Thyroid gland (tissue), 4 donors: ENCODE results near the gene ARHGAP12. TPM values are rescaled to one million over a fixed set of nuclear protein-coding genes. Genes with fewer than 3 reads are reported as not detected.
"Not testable (repeated sequence)": the region's sequence is repeated elsewhere in the genome, so short reads cannot be mapped to it uniquely, and the experiment has no call there.

ENCODE experiments used
- DNase-seq, 2 donors: peaks; one replicate each; pipeline ENCODE4 v3.0.0-alpha.2; 2019
- H3K27ac ChIP-seq, 3 donors: fragments of 200-600 bp; sonication (generic); 1 replicate in 2 of 3; 2 replicates in 1 of 3; pipeline ENCODE4 v1.5.1; 2016 to 2019; ENCODE audit warnings: mild to moderate bottlenecking in 1 of 3, moderate library complexity in 1 of 3
- H3K27me3 ChIP-seq: fragments of 200-600 bp; sonication (generic); one replicate; pipeline ENCODE4 v1.5.1; 2019
- H3K36me3 ChIP-seq, 2 donors: fragments of 200-600 bp; sonication (generic); one replicate each; pipeline ENCODE4 v1.5.1; 2016 to 2019
- H3K4me1 ChIP-seq, 2 donors: fragments of 200-600 bp; sonication (generic); one replicate each; pipeline ENCODE4 v1.5.1; 2017 to 2019
- H3K4me3 ChIP-seq, 3 donors: fragments of 200-600 bp; sonication (generic); replicated peaks in 1 of 3; 1 replicate in 2 of 3; 2 replicates in 1 of 3; pipeline ENCODE4 v1.5.1; 2016; ENCODE audit warnings: mild to moderate bottlenecking in 1 of 3
- H3K9me3 ChIP-seq: fragments of 200-600 bp; sonication (generic); one replicate; pipeline ENCODE4 v1.5.1; 2017
- POLR2A ChIP-seq, 2 donors: fragments of 450-650 bp; IDR thresholded peaks; one replicate each; pipeline ENCODE4 v1.6.1; 2017; ENCODE audit warnings: antibody characterized with exemption in 2 of 2, mild to moderate bottlenecking in 2 of 2, moderate library complexity in 1 of 2
- WGBS, 2 donors: methylation state at CpG; one replicate each; pipeline ENCODE4 v1.1.5; 2017; 5-methylcytosine and 5-hydroxymethylcytosine counted together
- intact Hi-C: fragments of 100-400 bp; cut with DNase I; formaldehyde crosslinking; loops from one replicate; pipeline ENCODE4 v1.15.1; 2023
- total RNA-seq, 4 donors: library from RNA; depleted of rRNA; stranded (reverse); fragments of >200 nt; gene quantifications; one replicate each; pipeline ENCODE4 v1.2.3, GENCODE V29; 2016
- TF ChIP-seq, protein P1 (sequence below), 6 experiments: fragments of 200-600 bp in 3 of 6; fragments of 450-650 bp in 3 of 6; sonication (generic) in 3 of 6; IDR thresholded peaks; one replicate each; pipeline ENCODE4 v1.5.1; 2016 to 2019; ENCODE audit warnings: antibody characterized with exemption in 6 of 6, mild to moderate bottlenecking in 2 of 6, inconsistent platforms in 1 of 6, moderate library complexity in 1 of 6

Gene ARHGAP12
- total RNA-seq, 4 donors from 2014 or later = 49.9 to 67.6 (median 60.8) TPM

DNA sequence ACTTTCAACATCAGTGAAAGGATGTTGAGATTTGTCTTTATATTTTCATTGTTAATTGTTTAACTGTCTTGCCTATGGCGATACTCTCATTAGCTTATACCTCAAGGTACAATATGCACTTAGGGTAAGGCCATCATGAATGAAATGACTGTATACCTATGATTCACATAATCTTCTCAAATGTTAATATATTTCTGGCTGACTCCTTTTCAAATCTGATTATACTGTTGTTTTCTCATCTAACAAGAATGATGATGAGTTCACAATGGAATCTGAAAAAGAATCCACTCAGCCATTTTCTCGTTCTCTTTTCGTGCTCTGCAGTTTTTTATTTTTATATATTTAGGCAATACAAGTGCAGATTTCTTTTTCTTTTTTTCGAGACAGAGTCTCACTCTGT, 159.1 kb downstream of the ARHGAP12 start:
- Histone ChIP-seq H3K4me1 (no peaks in the 10 kb centered on the region), H3K9me3 (no peaks in the 10 kb centered on the region), H3K27me3 (no peaks in the 10 kb centered on the region), H3K27ac (no peak overlapping the region), H3K36me3 (no peaks in the 10 kb centered on the region), H3K4me3 (no peak overlapping the region)
- intact Hi-C loops = loop anchor here (10.0 kb wide), 1 partner anchor 985 kb away; no protein-coding TSS in a partner anchor
- no peak for TF ChIP-seq POLR2A (IDR thresholded peaks at IDR 0.05)
- TF ChIP-seq, protein P1, sequence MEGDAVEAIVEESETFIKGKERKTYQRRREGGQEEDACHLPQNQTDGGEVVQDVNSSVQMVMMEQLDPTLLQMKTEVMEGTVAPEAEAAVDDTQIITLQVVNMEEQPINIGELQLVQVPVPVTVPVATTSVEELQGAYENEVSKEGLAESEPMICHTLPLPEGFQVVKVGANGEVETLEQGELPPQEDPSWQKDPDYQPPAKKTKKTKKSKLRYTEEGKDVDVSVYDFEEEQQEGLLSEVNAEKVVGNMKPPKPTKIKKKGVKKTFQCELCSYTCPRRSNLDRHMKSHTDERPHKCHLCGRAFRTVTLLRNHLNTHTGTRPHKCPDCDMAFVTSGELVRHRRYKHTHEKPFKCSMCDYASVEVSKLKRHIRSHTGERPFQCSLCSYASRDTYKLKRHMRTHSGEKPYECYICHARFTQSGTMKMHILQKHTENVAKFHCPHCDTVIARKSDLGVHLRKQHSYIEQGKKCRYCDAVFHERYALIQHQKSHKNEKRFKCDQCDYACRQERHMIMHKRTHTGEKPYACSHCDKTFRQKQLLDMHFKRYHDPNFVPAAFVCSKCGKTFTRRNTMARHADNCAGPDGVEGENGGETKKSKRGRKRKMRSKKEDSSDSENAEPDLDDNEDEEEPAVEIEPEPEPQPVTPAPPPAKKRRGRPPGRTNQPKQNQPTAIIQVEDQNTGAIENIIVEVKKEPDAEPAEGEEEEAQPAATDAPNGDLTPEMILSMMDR (IDR thresholded peaks at IDR 0.05) = no peak
- 68 to 91% methylated on average over 4 of the region's 4 CpGs for WGBS, 2 donors
- DNase-seq = no peak

DNA sequence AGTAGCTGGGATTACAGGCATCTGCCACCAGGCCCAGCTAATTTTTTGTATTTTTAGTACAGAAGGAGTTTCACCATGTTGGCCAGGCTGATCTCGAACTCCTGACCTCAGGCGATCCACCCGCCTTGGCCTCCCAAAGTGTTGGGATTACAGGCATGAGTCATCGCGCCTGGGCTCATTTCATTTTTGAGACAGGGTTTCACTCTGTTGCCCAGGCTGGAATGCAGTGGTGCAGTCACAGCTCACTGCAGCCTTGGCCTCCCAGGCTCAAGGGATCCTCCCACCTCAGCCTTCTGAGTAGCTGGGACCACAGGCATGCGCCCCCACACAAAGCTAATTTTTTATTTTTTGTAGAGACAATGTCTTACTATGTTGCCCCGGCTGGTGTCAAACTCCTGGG, 159.7 kb downstream of the ARHGAP12 start:
- H3K36me3 ChIP-seq, H3K4me1 ChIP-seq, DNase-seq, H3K4me3 ChIP-seq, H3K27me3 ChIP-seq, H3K9me3 ChIP-seq, H3K27ac ChIP-seq: not testable (repeated sequence)
- 96 to 99% methylated on average over 7 of the region's 7 CpGs for WGBS, 2 donors
- intact Hi-C loops = loop anchor here (10.0 kb wide), 1 partner anchor 984 kb away; no protein-coding TSS in a partner anchor

DNA sequence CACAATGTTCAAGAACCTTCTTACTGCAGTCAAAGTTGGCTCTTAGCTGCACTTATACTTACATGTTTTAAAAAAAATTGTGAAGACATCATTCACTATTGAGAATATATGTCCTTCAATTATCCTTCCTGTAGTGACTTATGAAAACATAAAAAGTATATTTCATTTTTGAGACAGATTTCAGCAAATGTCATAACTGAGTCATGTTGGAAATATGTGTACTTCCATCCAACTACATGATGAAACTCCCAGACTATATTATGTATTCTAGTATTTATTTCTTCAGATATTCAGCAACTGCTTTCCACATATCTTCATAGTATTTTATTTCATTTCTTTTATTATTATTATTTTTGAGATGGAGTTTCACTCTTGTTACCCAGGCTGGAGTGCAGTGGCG, 160.2 kb downstream of the ARHGAP12 start:
- intact Hi-C loops = loop anchor here (10.0 kb wide), 1 partner anchor 984 kb away; no protein-coding TSS in a partner anchor
- H3K36me3 ChIP-seq = no peaks in the 10 kb centered on the region
- no peaks in the 10 kb centered on the region for H3K27me3 ChIP-seq
- no peak overlapping the region for H3K27ac ChIP-seq
- H3K4me1 ChIP-seq = no peaks in the 10 kb centered on the region
- H3K4me3 ChIP-seq = no peak overlapping the region
- H3K9me3 ChIP-seq = no peaks in the 10 kb centered on the region
- 97 to 100% methylated on average over 1 of the region's 1 CpG for WGBS, 2 donors
- no peak for TF ChIP-seq POLR2A (IDR thresholded peaks at IDR 0.05)
- TF ChIP-seq, protein P1 (IDR thresholded peaks at IDR 0.05) = no peak
- DNase-seq = no peak

DNA sequence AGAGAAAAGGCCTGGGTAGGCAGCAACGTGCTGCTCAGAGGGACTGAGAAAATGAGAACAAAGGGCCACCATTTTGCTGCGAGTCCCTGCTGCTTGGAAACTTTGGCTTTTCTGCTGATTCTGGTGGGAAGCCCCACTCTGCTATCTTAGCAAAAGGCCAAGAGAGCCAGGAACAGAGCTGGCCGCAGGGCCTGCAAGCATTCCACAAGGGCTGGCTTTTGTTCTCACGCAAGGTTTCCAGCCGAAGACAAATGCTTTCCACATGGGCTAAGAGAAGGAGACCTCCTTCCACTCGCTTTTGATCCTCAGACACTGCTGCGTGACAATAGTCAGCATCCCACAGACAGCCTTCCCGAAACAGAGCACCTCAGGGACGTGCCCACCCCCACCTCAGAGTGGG, 163.1 kb downstream of the ARHGAP12 start:
- intact Hi-C loops = loop anchor here (10.0 kb wide), 1 partner anchor 981 kb away; no protein-coding TSS in a partner anchor
- TF ChIP-seq, protein P1 (IDR thresholded peaks at IDR 0.05) = no peak
- no peak for TF ChIP-seq POLR2A (IDR thresholded peaks at IDR 0.05)
- H3K9me3 ChIP-seq = no peaks in the 10 kb centered on the region

DNA sequence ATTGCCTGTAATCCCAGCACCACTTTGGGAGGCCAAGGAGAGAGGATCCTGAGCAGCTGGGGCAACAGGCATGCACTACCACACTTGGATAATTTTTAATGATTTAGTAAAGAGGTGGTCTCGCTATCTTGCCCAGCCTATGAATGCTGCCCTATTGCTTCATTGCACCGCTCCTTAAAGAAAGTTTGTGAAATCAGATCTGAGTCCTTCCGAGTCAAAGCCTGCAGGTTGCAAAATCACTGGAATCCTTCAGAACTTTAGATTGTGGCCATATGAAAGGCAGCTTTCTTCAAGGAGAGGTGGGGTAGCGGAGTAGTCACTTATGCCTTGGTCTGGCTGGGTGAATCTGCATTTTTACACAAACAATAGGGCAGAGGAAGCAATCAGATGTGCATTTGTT, 166.3 kb downstream of the ARHGAP12 start:
- H3K36me3 ChIP-seq = no peaks in the 10 kb centered on the region
- TF ChIP-seq POLR2A (IDR thresholded peaks at IDR 0.05) = no peak
- TF ChIP-seq, protein P1 (IDR thresholded peaks at IDR 0.05) = no peak
- H3K4me1 ChIP-seq = peaks cover 6 to 16% of the 10 kb centered on the region in 2 donors
- no peaks in the 10 kb centered on the region for H3K9me3 ChIP-seq
- no peak for DNase-seq
- no peak overlapping the region for H3K4me3 ChIP-seq
- H3K27ac ChIP-seq = no peak overlapping the region
- no peaks in the 10 kb centered on the region for H3K27me3 ChIP-seq
- 97% methylated on average over 4 of the region's 4 CpGs for WGBS, 2 donors
- intact Hi-C loops = loop anchor here (10.0 kb wide), 1 partner anchor 978 kb away; no protein-coding TSS in a partner anchor

More for the DNA sequence above, 163.1 kb downstream of the ARHGAP12 start:
- Histone ChIP-seq H3K4me1 (peaks cover 5 to 7% of the 10 kb centered on the region in 2 donors), H3K4me3 (no peak overlapping the region), H3K36me3 (no peaks in the 10 kb centered on the region), H3K27ac (no peak overlapping the region), H3K27me3 (no peaks in the 10 kb centered on the region)
- no peak for DNase-seq
- 67 to 75% methylated on average over 8 to 9 of the region's 9 CpGs for WGBS, 2 donors
